ENCODE data around the gene RHOT2.

- no peak for TF ChIP-seq CTCF (IDR thresholded peaks at IDR 0.05; ENCODE audit: low read length)
- TF ChIP-seq EZH2 (IDR thresholded peaks at IDR 0.05; ENCODE audit: borderline replicate concordance, low read length), result no peak
These were observed 686 bp upstream of the RHOT2 start for GRCh38 chr16:667113-667779.
